HG03342 (cell line): Measurements from ENCODE around the gene RPL9.
"Not testable (repeated sequence)": the region's sequence is repeated elsewhere in the genome, so short reads cannot be mapped to it uniquely, and the experiment has no call there.

Source experiments
- ATAC-seq: cut with Tn5 transposase; IDR thresholded peaks from one replicate; pipeline ENCODE4 v1.9.1; 2021; ENCODE audit warnings: mild to moderate bottlenecking, moderate library complexity; ENCODE audit not compliant: unreplicated experiment

RPL9 gene

GRCh38 chr4:39467464-39467863 lies 8.7 kb upstream of the RPL9 start:
- no peak for ATAC-seq

GRCh38 chr4:39466747-39467146 lies 8.0 kb upstream of the RPL9 start:
- no peak for ATAC-seq

GRCh38 chr4:39464886-39465501 lies 6.3 kb upstream of the RPL9 start:
- ATAC-seq, result no peak

- not testable (repeated sequence) for ATAC-seq
Observed at GRCh38 chr4:39458161-39458504, 589 bp downstream of the RPL9 start.

GRCh38 chr4:39456946-39457763 lies 1.6 kb downstream of the RPL9 start:
- ATAC-seq, result no peak

GRCh38 chr4:39455486-39455885 lies 3.2 kb downstream of the RPL9 start:
- no peak for ATAC-seq

GRCh38 chr4:39453738-39454137 lies 5.0 kb downstream of the RPL9 start:
- ATAC-seq, result no peak

GRCh38 chr4:39452860-39453587 lies 5.7 kb downstream of the RPL9 start:
- ATAC-seq, result no peak

- no peak for ATAC-seq
Observed at GRCh38 chr4:39452153-39452859, 6.4 kb downstream of the RPL9 start.

- no peak for ATAC-seq
Observed at GRCh38 chr4:39451423-39452023, 7.2 kb downstream of the RPL9 start.

- ATAC-seq, result no peak
Observed at GRCh38 chr4:39450618-39451017, 8.1 kb downstream of the RPL9 start.

- peak; percentile 90 for ATAC-seq
Observed at GRCh38 chr4:39446842-39447573, 11.7 kb downstream of the RPL9 start.

GRCh38 chr4:39446483-39446841 lies 12.3 kb downstream of the RPL9 start:
- ATAC-seq, result no peak

GRCh38 chr4:39442998-39443397 lies 15.7 kb downstream of the RPL9 start:
- no peak for ATAC-seq

- ATAC-seq, result no peak
Observed at GRCh38 chr4:39441593-39441992, 17.1 kb downstream of the RPL9 start.

- no peak for ATAC-seq
Observed at GRCh38 chr4:39435659-39436563, 22.8 kb downstream of the RPL9 start.

GRCh38 chr4:39433878-39434492 lies 24.7 kb downstream of the RPL9 start:
- no peak for ATAC-seq

- no peak for ATAC-seq
Observed at GRCh38 chr4:39429476-39430334, 29.0 kb downstream of the RPL9 start.
